HFF-Myc (cell line): ENCODE results near the gene FAM131A.

Source experiments
- DNase-seq: peaks from one replicate; pipeline ENCODE4 v3.0.0-alpha.2; 2011; ENCODE audit warnings: low read depth; ENCODE audit errors: extremely low read depth
- H3K4me3 ChIP-seq: replicated peaks from 2 replicates; pipeline ENCODE4 v1.5.1; 2011; ENCODE audit warnings: low read depth, mild to moderate bottlenecking, control low read depth, low read length
- TF ChIP-seq, protein P1 (sequence below): IDR thresholded peaks from 2 replicates; pipeline ENCODE4 v1.5.1; 2012; ENCODE audit warnings: mild to moderate bottlenecking, low read depth, low read length, control low read depth; ENCODE audit errors: missing control alignments

Gene FAM131A

DNA sequence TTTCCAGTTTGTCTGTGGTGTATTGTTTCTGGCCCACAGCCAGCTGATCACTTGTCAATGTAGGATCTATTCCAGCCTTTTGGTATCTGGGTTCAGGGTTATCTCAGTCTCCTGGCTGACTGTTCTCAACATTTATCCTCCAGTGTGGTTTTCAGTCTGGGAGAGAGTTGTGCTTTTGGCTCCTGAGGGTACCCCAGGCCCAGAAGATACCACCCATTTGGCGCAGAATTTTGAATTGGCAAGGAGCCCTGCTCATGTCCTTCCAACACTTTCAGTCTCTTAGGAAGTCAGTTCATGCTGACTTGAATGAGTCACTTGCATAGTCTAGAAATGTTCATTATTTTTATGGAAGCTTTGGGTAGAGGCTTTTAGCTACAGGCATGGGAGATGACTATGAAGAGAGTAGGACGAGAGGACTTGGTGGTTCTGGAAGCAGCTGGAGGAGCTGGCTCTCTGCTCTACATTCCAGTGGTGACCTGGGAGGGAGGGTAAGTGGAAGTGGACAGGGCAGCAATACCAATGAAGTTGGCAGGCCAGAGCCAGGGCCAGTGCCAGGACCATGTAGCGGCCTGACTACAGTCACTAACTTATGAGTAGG lies 31.3 kb downstream of the FAM131A start:
- no peak for DNase-seq
- H3K4me3 ChIP-seq = no peak overlapping the region
- TF ChIP-seq, protein P1, sequence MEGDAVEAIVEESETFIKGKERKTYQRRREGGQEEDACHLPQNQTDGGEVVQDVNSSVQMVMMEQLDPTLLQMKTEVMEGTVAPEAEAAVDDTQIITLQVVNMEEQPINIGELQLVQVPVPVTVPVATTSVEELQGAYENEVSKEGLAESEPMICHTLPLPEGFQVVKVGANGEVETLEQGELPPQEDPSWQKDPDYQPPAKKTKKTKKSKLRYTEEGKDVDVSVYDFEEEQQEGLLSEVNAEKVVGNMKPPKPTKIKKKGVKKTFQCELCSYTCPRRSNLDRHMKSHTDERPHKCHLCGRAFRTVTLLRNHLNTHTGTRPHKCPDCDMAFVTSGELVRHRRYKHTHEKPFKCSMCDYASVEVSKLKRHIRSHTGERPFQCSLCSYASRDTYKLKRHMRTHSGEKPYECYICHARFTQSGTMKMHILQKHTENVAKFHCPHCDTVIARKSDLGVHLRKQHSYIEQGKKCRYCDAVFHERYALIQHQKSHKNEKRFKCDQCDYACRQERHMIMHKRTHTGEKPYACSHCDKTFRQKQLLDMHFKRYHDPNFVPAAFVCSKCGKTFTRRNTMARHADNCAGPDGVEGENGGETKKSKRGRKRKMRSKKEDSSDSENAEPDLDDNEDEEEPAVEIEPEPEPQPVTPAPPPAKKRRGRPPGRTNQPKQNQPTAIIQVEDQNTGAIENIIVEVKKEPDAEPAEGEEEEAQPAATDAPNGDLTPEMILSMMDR = no peak

DNA sequence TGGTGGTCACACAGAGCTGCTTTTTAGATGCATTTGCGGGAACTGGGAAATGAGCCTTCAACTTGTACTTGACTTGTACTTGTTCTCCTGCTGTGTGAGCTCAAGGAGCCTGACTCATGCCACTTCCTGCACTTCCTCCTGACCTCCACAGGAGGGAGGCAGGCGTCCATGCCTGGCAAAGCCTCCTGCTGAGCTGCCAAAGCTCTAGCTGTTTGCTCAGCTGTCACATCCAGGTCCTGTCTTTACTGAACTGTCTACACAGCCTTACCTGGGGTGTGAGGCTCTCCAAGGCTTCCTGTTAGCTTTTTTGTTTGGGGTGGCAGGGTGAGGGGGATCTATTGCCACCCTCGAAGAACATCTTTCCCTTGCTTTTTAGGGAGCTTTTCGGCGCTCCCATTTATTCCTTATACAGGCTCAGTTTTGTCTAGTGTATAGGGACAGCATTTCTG lies 34.2 kb downstream of the FAM131A start:
- TF ChIP-seq, protein P1 = peak; percentile 98
- peak; percentile 70 for DNase-seq
- H3K4me3 ChIP-seq = no peak overlapping the region

DNA sequence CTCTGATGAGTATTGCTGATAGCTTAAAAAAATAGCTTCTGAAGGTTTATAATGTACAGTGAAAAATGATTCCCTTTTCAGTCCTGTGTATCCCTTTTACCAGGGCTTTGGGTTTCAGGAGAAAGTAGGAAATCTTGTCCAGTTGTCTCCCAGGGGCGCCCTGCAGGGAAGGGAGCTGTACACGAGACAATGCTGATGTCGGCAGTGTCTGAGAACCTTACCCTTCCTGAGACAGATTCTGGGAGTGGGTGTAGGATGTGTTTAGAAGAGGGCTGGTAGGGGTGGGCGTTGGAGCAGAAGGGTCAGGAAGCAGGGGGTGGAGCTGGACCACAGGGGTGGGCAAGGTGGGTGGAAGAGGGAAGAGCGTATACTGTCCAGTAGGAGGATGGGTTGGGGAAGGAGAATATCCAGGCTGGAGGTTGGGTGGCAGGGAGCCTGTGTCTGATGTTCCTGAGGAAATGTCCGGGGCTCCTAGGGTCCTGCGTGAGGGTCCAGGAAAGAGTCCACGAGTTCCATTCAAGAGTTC lies 35.0 kb downstream of the FAM131A start:
- TF ChIP-seq, protein P1 = no peak
- no peak for DNase-seq
- H3K4me3 ChIP-seq = no peak overlapping the region

DNA sequence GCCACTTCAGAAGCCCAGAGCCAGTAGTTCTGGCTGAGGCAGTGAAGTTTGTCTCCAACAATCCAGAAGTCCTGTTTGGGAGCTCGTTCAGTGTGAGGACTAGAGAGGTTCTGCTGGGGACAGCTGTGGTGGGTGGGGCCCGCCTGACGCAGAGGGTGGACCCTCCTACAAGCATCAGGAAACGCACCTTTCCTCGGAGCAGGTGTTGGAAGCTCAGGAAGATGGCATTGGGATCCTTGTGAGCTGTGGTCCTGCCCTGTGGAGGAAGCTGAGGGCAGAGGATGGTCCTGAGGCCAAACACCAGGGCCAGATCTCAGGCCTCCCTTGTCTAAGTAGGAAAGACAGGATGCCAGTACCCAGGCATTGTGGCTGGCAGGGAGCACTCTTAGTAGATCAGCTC lies 35.5 kb downstream of the FAM131A start:
- DNase-seq = no peak
- TF ChIP-seq, protein P1 = no peak
- no peak overlapping the region for H3K4me3 ChIP-seq

DNA sequence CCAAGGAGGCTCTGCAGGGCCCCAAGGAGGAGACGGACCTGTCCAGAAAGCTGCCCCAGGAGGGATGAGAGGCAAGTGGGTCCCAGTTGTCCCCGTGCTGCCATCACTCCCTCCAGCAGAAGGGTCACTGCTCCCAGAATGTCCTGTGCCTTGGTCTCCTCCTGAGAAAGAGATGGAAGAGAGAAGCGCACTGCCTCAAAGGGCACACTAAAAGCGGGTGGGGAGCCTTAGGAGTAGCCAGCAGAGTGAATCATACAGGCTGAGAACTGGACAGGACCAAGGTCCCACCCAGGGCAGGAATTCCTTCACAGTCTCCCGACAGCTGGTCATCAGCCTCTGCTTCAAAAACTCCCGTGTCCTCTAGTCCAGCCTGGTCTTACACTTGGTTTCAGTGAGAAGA lies 36.0 kb downstream of the FAM131A start:
- TF ChIP-seq, protein P1 = no peak
- no peak for DNase-seq
- no peak overlapping the region for H3K4me3 ChIP-seq

DNA sequence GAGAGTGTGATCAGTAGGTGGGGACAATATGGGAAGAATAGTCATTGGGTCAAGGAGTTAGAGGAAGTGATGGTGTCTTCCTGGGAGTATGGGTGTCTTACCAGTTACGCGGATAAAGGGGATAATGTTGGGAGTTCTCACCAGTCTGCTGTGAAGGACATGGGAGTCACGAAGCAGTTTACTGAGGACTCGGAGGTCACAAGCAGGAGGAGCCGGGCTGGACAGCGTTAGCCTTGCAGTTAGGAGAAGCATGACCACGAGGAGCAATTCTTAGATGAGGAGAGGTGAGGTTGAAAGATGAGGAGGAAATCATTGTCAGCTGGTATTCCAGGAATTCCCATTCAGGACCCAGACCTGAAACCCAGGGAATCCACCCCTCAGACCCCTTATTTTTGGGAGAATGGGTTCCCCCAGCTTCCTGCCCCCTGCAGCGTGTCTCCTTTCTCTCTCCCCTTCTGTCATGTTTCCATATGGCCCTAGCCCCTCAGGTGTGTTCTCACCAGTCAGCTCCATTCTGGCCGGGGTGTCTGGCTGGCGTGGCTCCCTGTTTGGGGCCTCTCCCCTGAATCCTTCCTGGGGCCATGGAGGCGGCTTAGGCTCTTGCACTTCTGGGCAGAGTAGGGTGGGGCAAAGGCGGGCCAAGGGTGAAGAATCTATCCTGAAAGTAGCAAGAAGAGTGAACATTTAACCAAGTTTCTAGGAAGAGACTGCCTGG lies 38.5 kb downstream of the FAM131A start:
- TF ChIP-seq, protein P1 = no peak
- DNase-seq = no peak

DNA sequence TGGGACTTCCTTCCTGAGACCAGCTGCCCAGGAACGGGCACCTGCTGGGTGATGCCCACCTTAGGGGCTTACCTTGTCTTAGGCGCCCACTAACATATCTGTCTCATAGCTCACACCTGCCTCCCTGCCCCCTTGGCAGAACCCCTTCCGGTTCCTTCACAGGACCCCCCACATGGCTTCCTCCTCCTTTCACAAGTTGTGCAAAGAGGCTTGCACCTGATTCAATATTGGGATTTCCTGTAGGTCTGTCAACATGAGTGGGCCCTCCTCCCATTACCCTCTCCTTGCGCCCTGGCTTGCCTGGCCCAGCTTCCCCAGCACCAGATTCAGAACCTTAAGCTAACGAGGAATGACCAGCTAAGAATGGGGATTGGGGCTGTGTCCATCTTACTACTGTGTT lies 40.0 kb downstream of the FAM131A start:
- no peak overlapping the region for H3K4me3 ChIP-seq

More for the DNA sequence above, 38.5 kb downstream of the FAM131A start:
- H3K4me3 ChIP-seq = no peak overlapping the region

More for the DNA sequence above, 40.0 kb downstream of the FAM131A start:
- TF ChIP-seq, protein P1 = no peak
- DNase-seq = no peak
